Measurements from ENCODE around the gene NCOA4. TPM values are rescaled to one million over a fixed set of nuclear protein-coding genes. Genes with fewer than 3 reads are reported as not detected.

Gene NCOA4
- total and polyA plus RNA-seq, 2 of the 4 experiments (the other 2 are of a cell fraction), result 62.2 to 188 TPM

GRCh38 chr10:46037107-46037825, 6.8 kb upstream of the NCOA4 start:
- H3K9me3 ChIP-seq (ENCODE audit: control insufficient read depth, insufficient read depth, low read length), result no peaks in the 10 kb centered on the region
- in situ Hi-C loops (cut with MboI; ENCODE audit: low sequenced_read_pairs), result no loop called here
- H2BK5ac ChIP-seq (ENCODE audit: low read depth, low read length, poor library complexity, severe bottlenecking), result no peak overlapping the region

More at GRCh38 chr10:46037107-46037825, 6.8 kb upstream of the NCOA4 start:
- H4K20me1 ChIP-seq (ENCODE audit: insufficient read depth, low read length), result no peaks in the 10 kb centered on the region
- H2BK20ac ChIP-seq (ENCODE audit: low read depth, low read length), result no peak overlapping the region
- no peak overlapping the region for H2AFZ ChIP-seq (replicated peaks; ENCODE audit: low read length, poor library complexity)
- H3K27ac ChIP-seq (ENCODE audit: insufficient read depth, low read length), result no peak overlapping the region
- H3K4ac ChIP-seq (ENCODE audit: low read depth, low read length), result no peak overlapping the region
- H2AK9ac ChIP-seq (replicated peaks; ENCODE audit: low read depth, low read length, poor library complexity), result no peak overlapping the region
- no peak overlapping the region for H3K56ac ChIP-seq (ENCODE audit: extremely low read depth, insufficient read depth, low read length)
- no peak overlapping the region for H3K4me2 ChIP-seq (ENCODE audit: low read depth, low read length)
- no peak overlapping the region for H2AK5ac ChIP-seq (ENCODE audit: low read depth, low read length)
- ATAC-seq (ENCODE audit: low read depth) (no peak), DNase-seq (no peak)
- no peak overlapping the region for H2BK120ac ChIP-seq (ENCODE audit: low read depth, low read length)
- no peak overlapping the region for H4K91ac ChIP-seq (ENCODE audit: insufficient read depth, low read depth, low read length)
- WGBS, 2 experiments (ENCODE audit: extremely low coverage in 2 of 2, insufficient read length in 1 of 2), result 85% methylated on average over 4 of the region's 8 CpGs; no CpG with 5 or more reads in 1 of the 2 experiments
- H4K5ac ChIP-seq (ENCODE audit: low read depth, low read length), result no peak overlapping the region
- H3K4me3 ChIP-seq (ENCODE audit: insufficient read depth, low read depth, low read length), result no peak overlapping the region
- no peaks in the 10 kb centered on the region for H3K9me1 ChIP-seq (ENCODE audit: insufficient read depth, low read length)
- H3K9ac ChIP-seq (ENCODE audit: low read depth, low read length), result no peak overlapping the region
- dilution Hi-C loops (cut with HindIII; ENCODE audit: low sequenced_read_pairs, unreplicated experiment) (no loop called here), intact Hi-C loops (cut with micrococcal nuclease) (no loop called here)
- no peak overlapping the region for H2BK15ac ChIP-seq (ENCODE audit: low read depth, low read length)
- H3K18ac ChIP-seq (ENCODE audit: low read depth, low read length), result no peak overlapping the region
- ChIA-PET POLR2A (ENCODE audit: unreplicated experiment) (no interaction called here), CTCF (interaction anchor here (0.7 kb wide), 1 partner anchor 206 kb away, joined by 5 read pairs; no protein-coding TSS in a partner anchor)
- H4K8ac ChIP-seq (ENCODE audit: low read depth in 2 of 2, low read length in 2 of 2), result no peak overlapping the region
- H3K27me3 ChIP-seq (ENCODE audit: control insufficient read depth, insufficient read depth, low read length), result peaks cover 3% of the 10 kb centered on the region
- H3K4me1 ChIP-seq (ENCODE audit: control insufficient read depth, insufficient read depth, low read length), result peaks cover 3% of the 10 kb centered on the region; the same call in 1 of the 2 replicates
- no TSS peak for BruUV-seq (replicated peaks)
- TF ChIP-seq FOS (IDR thresholded peaks at IDR 0.05; ENCODE audit: low read depth, low read length) (no peak), BHLHE40 (IDR thresholded peaks at IDR 0.05; ENCODE audit: low read depth, low read length) (no peak), ELK1 (IDR thresholded peaks at IDR 0.05; ENCODE audit: borderline replicate concordance, low read depth, low read length) (no peak), USF2 (IDR thresholded peaks at IDR 0.05; ENCODE audit: low read depth, low read length) (no peak), RCOR1 (IDR thresholded peaks at IDR 0.05; ENCODE audit: insufficient replicate concordance, low read length) (no peak), CTCF (conservative IDR thresholded peaks at IDR 0.05; ENCODE audit: low read depth, low read length) (no peak), POLR2A (IDR thresholded peaks at IDR 0.05; ENCODE audit: low read depth, low read length) (no peak), RFX5 (IDR thresholded peaks at IDR 0.05; ENCODE audit: low read depth, low read length) (no peak), CHD1 (IDR thresholded peaks at IDR 0.05; ENCODE audit: low read depth, low read length) (no peak), CEBPB (IDR thresholded peaks at IDR 0.05; ENCODE audit: low read depth, low read length) (no peak), SMC3 (IDR thresholded peaks at IDR 0.05; ENCODE audit: low read depth, low read length) (no peak), RAD21 (IDR thresholded peaks at IDR 0.05; ENCODE audit: low read length) (no peak), MAZ (IDR thresholded peaks at IDR 0.05; ENCODE audit: borderline replicate concordance, low read depth, low read length) (no peak)
- H3K79me1 ChIP-seq (ENCODE audit: low read depth in 1 of 2, low read length in 2 of 2), result no peaks in the 10 kb centered on the region
- no peak overlapping the region for H3K23ac ChIP-seq (ENCODE audit: low read depth, low read length)
- H3K14ac ChIP-seq (replicated peaks; ENCODE audit: low read depth, low read length), result no peak overlapping the region
- H3K36me3 ChIP-seq (ENCODE audit: control insufficient read depth, insufficient read depth, low read length), result no peaks in the 10 kb centered on the region

Measured in IMR-90 (cell line).